Neural crest cell (in vitro differentiated cells): Measurements from ENCODE around the gene AKAP13. TPM values are rescaled to one million over a fixed set of nuclear protein-coding genes. Genes with fewer than 3 reads are reported as not detected.

Experiments used
- DNase-seq: peaks from one replicate; pipeline ENCODE4 v3.0.0; 2021; ENCODE audit warnings: low read depth, mixed read lengths, low spot score
- H3K27ac Mint-ChIP-seq: one replicate; pipeline ENCODE4 v1.8.0; 2021; ENCODE audit warnings: mild to moderate bottlenecking, mixed read lengths; ENCODE audit not compliant: unreplicated experiment
- H3K27me3 Mint-ChIP-seq: 2 replicates; pipeline ENCODE4 v1.8.0; 2021; ENCODE audit warnings: low read depth, mild to moderate bottlenecking, mixed read lengths
- H3K36me3 Mint-ChIP-seq: 2 replicates; pipeline ENCODE4 v1.8.0; 2021; ENCODE audit warnings: low read depth, mild to moderate bottlenecking, mixed read lengths
- H3K4me1 Mint-ChIP-seq: 2 replicates; pipeline ENCODE4 v1.8.0; 2021; ENCODE audit warnings: mixed read lengths
- H3K4me3 Mint-ChIP-seq: one replicate; pipeline ENCODE4 v1.8.0; 2021; ENCODE audit warnings: mild to moderate bottlenecking, mixed read lengths
- H3K9me3 Mint-ChIP-seq: 2 replicates; pipeline ENCODE4 v1.8.0; 2021; ENCODE audit warnings: mixed read lengths
- total RNA-seq: library from RNA; stranded (reverse); gene quantifications from 2 replicates; pipeline ENCODE4 v1.2.1, GENCODE V29; 2021
- TF ChIP-seq, protein P1 (sequence below): fragments of 200-600 bp; sonication (generic); conservative IDR thresholded peaks from 2 replicates; pipeline ENCODE4 v1.5.0; 2021; ENCODE audit warnings: antibody characterized with exemption, mild to moderate bottlenecking

Gene AKAP13
- total RNA-seq, 1 donor from 2014 or later: 81.3 TPM

DNA sequence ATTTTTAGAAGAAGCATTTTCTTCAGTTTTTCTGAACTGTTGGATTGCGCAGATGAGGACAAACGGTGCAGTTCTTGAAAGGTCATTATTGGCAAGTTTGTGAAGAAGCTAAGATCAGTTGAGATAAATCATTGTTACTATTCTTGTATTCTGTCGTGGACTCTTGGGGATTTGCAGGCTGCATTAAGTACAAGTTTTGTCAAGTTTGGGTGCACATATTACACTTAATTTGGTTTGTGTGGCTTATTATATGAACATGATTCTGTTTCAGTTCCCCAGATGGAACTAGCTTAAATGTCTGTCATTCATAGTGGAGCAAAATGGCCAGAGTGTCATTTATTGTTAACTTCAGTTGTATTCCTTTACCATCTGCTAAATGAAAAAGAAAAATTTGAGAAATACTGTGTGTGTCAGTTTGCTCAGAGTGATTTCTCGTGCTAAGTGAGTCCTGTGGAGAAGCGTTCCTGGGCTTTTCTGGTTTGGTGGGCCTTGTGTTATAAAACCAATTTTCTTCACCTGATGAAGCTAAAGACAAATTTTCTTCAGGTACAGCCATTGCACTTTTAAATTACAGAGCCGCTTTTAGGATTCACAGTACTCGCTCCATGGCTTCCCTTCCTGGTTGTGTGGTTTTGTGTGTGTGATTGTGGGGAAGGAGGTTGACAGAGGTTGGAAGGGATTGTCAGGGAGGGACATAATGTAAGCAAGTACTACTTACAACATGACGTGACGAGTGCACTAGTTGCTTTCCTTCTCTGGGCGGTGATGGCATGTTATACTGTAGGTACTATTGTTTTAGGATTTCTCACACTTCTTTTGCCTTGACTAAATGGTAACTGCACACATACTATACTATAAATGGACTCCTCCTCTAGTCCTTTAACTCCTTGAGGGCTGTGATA lies 1.7 kb downstream of the AKAP13 start:
- no peak for DNase-seq
- TF ChIP-seq, protein P1, sequence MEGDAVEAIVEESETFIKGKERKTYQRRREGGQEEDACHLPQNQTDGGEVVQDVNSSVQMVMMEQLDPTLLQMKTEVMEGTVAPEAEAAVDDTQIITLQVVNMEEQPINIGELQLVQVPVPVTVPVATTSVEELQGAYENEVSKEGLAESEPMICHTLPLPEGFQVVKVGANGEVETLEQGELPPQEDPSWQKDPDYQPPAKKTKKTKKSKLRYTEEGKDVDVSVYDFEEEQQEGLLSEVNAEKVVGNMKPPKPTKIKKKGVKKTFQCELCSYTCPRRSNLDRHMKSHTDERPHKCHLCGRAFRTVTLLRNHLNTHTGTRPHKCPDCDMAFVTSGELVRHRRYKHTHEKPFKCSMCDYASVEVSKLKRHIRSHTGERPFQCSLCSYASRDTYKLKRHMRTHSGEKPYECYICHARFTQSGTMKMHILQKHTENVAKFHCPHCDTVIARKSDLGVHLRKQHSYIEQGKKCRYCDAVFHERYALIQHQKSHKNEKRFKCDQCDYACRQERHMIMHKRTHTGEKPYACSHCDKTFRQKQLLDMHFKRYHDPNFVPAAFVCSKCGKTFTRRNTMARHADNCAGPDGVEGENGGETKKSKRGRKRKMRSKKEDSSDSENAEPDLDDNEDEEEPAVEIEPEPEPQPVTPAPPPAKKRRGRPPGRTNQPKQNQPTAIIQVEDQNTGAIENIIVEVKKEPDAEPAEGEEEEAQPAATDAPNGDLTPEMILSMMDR: no peak
- no peaks in the 10 kb centered on the region for H3K9me3 Mint-ChIP-seq
- H3K27ac Mint-ChIP-seq: peak overlapping the region; percentile 7
- H3K36me3 Mint-ChIP-seq: no peaks in the 10 kb centered on the region
- peak overlapping the region; percentile 90 for H3K4me3 Mint-ChIP-seq
- H3K27me3 Mint-ChIP-seq: no peaks in the 10 kb centered on the region
- peaks cover 37% of the 10 kb centered on the region for H3K4me1 Mint-ChIP-seq

- H3K4me3 Mint-ChIP-seq: peak overlapping the region; percentile 90
- H3K4me1 Mint-ChIP-seq: peaks cover 41% of the 10 kb centered on the region
- no peak overlapping the region for H3K27ac Mint-ChIP-seq
- no peaks in the 10 kb centered on the region for H3K9me3 Mint-ChIP-seq
- DNase-seq: no peak
- H3K36me3 Mint-ChIP-seq: peaks cover 3% of the 10 kb centered on the region
- no peaks in the 10 kb centered on the region for H3K27me3 Mint-ChIP-seq
- TF ChIP-seq, protein P1: no peak
These were observed 2.5 kb downstream of the AKAP13 start for GRCh38 chr15:85382942-85383341.

- Mint-ChIP-seq H3K9me3 (no peaks in the 10 kb centered on the region), H3K36me3 (peaks cover 3% of the 10 kb centered on the region), H3K4me3 (peak overlapping the region; percentile 90), H3K4me1 (peaks cover 41% of the 10 kb centered on the region), H3K27me3 (no peaks in the 10 kb centered on the region), H3K27ac (no peak overlapping the region)
- TF ChIP-seq, protein P1: no peak
- DNase-seq: no peak
These were observed 3.2 kb downstream of the AKAP13 start for GRCh38 chr15:85383470-85384148.

DNA sequence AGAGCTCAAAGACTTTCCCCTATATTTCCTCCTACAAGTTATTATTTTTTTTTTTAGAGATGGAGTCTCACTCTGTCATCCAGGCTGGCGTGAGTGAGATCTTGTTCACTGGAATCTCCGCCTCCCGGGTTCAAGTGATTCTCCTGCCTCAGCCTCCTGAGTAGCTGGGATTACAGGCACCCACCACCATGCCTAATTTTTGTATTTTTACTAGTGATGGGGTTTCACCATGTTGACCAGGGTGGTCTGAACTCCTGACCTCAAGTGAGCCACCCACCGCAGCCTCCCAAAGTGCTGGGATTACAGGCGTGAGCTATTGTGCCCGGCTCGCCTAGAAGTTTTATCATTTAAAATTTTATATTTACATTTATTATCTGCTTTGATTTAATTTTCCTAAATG lies 5.9 kb downstream of the AKAP13 start:
- Mint-ChIP-seq H3K27me3 (no peaks in the 10 kb centered on the region), H3K27ac (no peak overlapping the region), H3K9me3 (no peaks in the 10 kb centered on the region), H3K4me1 (peaks cover 33% of the 10 kb centered on the region), H3K36me3 (peaks cover 3% of the 10 kb centered on the region), H3K4me3 (no peak overlapping the region)
- TF ChIP-seq, protein P1: no peak
- DNase-seq: no peak

GRCh38 chr15:85388566-85389305 lies 8.3 kb downstream of the AKAP13 start:
- no peak for DNase-seq
- TF ChIP-seq, protein P1: no peak
- H3K4me3 Mint-ChIP-seq: no peak overlapping the region
- peaks cover 23% of the 10 kb centered on the region for H3K4me1 Mint-ChIP-seq
- H3K9me3 Mint-ChIP-seq: no peaks in the 10 kb centered on the region
- peaks cover 3% of the 10 kb centered on the region for H3K36me3 Mint-ChIP-seq
- H3K27me3 Mint-ChIP-seq: no peaks in the 10 kb centered on the region
- H3K27ac Mint-ChIP-seq: no peak overlapping the region
